Kidney capillary endothelial cell (primary cell): ENCODE data around the gene SYPL1.

Experiments used
- DNase-seq: peaks from one replicate; pipeline ENCODE4 v3.0.0-alpha.2; 2018; ENCODE audit warnings: low spot score

Gene SYPL1

DNA sequence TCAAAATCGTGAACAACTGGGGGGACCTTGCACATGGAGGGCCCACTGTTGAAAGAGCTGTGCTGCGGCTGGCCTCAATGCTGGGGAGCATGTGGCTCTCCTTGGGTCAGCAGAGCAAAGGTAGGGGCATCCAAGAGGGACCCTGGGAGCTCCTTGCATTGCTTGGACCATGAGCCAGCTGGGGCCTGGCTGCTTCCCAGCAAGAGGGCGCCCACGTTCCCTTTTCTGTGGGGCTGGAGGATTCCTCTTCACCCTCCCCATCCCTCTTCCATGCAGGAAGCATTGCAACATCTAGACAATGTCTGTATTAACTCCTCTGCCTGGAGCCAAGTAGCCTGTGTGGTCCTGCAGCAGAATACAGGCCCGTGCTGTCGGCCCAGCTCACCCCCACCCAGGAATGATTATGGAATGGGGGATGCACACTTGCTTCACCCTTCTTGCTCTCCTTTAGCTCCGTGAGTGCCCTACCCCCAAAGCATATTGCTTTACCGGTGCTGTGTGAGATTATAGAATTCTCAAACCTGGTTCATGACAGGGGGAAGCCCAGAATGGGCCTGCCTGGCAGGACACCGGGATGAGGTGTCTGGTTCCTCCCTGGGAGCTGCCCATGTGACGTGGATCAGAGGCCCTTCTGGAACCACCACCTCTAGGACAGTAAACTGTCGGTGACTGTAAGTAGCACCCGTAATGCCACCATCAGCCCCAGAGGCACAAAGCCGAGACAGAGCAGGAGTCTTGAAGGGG, 61.9 kb downstream of the SYPL1 start:
- DNase-seq, result no peak

GRCh38 chr7:106049139-106049752, 62.9 kb downstream of the SYPL1 start:
- DNase-seq, result no peak

- no peak for DNase-seq
Measured at GRCh38 chr7:106048706-106049020, 63.4 kb downstream of the SYPL1 start.

DNA sequence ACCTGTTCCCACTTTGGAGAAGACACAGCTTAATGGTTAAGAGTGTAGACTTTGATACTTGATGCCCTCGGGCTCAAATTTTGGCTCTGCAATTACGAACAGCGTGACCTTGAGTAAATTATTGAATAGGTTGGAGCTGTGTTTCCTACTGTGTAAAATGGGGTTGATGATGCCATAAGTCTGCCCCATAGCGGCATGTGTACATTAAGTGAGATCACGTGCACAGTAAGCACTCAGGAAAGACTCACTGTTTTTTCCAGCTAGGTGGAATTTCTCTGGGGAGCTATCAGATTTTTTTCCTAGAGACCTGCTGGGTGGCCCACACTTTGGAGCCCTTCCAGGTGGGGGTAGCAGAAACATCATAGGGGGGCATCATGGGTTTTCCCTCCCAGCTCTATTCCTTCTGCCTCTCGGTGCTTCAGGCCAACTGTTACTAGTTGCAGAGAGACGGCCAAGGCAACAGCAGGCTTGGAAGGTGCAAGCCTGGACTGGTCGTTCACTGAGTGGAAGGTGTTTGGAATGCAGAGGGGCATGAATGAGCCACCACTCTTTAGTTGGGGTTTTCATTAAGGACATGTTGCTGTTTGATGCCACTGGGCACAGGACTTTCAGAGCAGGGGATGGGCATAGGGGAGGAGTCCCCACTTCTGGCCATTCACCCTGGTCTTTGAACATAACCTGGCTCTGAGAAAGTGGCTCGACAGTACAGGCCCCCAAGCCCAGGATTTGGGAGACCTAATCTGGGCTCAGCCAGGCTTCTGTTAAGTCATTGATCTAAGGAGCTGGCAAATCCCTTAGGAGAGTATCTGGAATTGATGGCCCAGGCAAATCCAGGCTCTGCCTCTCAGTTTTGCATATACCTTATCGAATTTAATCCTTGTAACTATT, 64.0 kb downstream of the SYPL1 start:
- no peak for DNase-seq

- no peak for DNase-seq
Measured at GRCh38 chr7:106047184-106047583, 64.9 kb downstream of the SYPL1 start.

DNA sequence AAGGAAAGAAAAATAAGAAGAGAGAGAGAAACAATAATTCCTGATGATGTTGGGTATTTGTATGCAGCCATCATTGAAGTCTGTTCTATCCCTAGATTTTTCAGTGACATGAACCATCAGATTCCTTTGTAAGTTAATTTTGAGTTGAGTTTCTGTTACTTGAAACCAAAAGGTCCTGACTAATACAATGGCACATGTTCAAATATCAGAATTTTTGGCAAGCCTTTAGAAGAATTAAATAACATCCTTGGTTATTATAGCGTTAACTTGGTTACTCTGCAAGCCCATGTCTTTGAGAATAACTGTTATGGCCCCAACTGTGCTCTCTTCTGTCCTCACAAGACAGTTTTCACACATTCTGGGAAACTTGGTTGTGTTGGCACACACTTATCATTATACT, 66.5 kb downstream of the SYPL1 start:
- no peak for DNase-seq

DNA sequence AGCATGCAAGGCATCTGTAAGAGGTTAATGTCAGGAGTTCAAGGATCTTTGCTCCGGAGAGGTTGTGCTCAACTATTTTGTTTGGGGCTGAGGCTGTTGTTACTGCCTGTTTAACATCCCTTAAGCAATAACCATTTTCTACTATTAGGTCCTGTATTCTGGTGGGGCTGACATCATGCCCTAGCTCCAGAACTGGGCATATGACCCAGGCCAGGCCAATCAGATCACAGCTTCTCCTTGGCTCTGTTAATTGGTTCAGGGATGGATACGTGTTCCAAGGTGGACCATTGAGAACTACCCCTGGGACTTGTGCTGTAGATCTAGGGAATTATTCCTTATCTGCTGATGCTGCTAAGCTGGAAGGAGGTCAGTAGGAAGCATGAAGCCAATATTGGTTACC, 67.0 kb downstream of the SYPL1 start:
- DNase-seq, result no peak

DNA sequence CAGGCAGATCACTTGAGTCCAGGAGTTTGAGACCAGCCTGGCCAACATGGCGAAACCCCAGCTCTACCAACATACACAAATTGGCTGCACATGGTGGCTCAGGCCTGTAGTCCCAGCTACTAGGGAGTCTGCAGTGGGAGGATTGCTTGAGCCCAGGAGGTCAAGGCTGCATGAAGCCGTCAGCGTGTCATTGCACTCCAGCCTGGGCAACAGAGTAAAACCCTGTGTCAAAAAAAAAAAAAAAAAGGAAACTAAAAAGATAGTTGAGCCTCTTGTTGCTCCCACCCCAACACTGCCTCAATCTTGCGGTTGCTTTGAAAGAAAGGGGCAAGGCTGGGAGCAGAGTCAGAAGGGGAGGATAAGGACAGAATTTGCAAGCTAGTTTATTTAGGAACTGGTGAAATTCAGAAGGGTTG, 69.9 kb downstream of the SYPL1 start:
- no peak for DNase-seq

DNA sequence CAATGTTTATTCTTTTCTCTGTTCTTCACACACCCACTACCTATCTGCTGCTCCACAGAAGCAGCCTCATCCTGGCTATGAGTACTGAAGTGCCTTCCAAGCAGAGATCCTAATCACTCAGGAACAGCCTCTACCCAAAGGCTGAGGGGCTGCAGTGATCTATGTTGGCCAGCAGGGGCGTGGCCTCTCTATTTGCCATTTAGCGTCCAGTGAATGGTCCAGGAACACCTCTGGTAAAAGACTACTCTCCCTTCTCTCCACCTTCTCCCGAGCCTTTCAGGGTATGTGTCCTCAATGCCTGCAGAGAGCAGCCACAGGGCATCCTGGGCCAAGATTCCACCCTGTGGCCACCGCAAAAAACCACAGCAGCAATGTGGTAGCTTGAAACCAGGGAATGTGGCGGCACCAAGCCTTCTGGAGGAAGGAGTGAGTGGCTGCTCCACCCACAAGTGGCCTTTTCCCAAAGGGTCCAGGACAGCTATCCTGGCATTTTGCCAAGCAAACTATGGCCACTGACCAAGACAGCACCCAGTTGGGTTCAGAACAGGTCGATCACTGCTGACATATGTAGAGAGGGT, 70.9 kb downstream of the SYPL1 start:
- peak; percentile 58 for DNase-seq
